Body of pancreas (tissue), 4 donors: Measurements from ENCODE around the gene NAB1.

Experiments
- POLR2A ChIP-seq, 3 donors: fragments of 450-650 bp; IDR thresholded peaks; one replicate each; pipeline ENCODE4 v1.6.1; 2016; ENCODE audit warnings: antibody characterized with exemption in 3 of 3, mild to moderate bottlenecking in 2 of 3
- TF ChIP-seq, protein P1 (sequence below), 7 experiments: fragments of 450-650 bp in 4 of 7; fragments of 200-600 bp in 3 of 7; sonication (generic) in 3 of 7; IDR thresholded peaks; one replicate each; pipeline ENCODE4 v1.5.1; 2016 to 2019; ENCODE audit warnings: antibody characterized with exemption in 7 of 7

DNA sequence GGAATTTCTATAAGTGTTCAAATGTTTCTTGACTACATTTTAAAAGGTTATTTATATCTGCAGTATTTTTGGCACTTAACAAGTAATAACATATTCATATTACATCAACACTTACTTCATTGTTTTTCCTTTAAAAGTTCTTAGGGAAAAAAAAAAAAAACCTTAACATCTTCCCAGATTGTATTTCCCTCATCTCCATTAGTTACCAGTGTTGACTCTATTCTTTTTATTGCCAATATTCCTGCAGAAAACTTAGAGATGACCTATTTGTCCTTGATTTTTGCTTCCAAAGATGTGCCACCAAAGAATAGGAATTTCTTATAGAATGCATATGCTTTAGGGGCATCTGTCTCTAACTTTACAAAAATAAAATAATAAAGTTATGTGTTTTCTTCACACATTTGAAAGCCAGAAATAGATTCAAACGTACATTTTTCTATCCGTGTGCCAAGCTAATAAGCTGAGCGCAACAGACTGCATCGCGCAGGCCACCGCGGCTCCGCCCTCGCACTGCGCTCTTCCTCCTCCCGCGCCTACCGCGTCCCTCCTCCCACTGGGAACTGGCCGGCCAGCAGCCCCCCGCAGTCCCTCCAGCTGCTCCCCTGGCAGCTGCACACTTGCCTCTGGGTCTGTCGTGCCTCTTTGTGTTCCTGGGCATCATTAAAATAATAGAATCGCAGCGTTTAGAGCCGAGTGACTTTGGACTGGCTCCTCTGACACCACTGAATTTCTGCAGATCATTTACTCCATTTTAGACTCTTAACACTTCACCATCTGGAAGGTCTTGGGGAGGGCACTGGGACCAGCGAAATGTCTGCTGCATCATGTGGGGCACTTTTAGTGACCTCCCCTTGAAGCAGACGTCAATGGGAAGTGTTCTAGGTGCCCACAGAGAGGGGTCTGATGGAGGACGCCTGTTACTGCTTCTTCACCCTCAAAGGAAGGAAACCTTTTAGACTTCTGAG, 21.2 kb upstream of the NAB1 start:
- TF ChIP-seq, protein P1, sequence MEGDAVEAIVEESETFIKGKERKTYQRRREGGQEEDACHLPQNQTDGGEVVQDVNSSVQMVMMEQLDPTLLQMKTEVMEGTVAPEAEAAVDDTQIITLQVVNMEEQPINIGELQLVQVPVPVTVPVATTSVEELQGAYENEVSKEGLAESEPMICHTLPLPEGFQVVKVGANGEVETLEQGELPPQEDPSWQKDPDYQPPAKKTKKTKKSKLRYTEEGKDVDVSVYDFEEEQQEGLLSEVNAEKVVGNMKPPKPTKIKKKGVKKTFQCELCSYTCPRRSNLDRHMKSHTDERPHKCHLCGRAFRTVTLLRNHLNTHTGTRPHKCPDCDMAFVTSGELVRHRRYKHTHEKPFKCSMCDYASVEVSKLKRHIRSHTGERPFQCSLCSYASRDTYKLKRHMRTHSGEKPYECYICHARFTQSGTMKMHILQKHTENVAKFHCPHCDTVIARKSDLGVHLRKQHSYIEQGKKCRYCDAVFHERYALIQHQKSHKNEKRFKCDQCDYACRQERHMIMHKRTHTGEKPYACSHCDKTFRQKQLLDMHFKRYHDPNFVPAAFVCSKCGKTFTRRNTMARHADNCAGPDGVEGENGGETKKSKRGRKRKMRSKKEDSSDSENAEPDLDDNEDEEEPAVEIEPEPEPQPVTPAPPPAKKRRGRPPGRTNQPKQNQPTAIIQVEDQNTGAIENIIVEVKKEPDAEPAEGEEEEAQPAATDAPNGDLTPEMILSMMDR (IDR thresholded peaks at IDR 0.05), result no peak
- TF ChIP-seq POLR2A (IDR thresholded peaks at IDR 0.05), result no peak
